Measurements from ENCODE around the gene VCL.

Gene VCL

DNA sequence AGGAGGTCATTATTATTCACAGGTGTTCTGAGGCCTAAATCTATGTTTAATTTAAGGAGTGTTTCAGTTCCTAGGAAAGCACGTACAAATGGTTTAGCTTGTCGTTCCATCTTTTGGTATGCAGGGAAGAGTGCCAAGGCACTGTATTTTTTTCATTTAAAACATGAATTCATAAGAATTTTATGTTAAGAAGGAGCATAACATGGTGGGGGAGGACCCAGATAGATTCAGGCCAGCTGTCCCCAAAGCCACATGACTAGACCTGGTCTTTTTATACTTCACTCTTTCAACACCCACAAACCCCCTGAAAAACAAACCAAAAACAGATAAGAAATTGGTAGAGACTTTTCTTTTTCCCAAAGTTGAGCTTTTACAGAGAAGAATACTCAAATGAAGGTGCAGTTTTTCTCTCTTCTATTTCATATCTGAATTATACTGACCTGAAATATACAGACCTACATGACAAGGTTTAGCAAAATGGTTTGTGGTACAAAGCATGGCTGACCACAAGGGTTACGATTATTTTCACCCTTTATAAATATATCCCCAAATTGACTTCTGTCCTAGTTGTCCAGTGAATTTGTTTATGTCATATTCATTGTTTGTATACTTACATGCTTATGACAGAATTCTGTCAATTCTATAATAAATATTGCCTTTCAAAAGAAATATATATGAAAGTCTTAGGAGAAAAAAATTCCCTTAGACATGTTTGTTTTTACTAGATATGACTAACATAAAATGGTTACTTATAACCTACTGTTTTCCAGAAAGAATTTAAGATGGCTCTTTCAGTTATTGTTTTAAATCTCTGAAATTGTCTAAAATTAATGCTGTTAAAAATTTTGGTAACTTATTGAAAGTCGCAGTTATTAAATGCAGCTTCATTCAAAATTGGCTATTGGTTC is 81.4 kb downstream of the VCL start:
- DNase-seq = no peak

GRCh38 chr10:74079936-74080590 is 82.1 kb downstream of the VCL start:
- DNase-seq = no peak

DNA sequence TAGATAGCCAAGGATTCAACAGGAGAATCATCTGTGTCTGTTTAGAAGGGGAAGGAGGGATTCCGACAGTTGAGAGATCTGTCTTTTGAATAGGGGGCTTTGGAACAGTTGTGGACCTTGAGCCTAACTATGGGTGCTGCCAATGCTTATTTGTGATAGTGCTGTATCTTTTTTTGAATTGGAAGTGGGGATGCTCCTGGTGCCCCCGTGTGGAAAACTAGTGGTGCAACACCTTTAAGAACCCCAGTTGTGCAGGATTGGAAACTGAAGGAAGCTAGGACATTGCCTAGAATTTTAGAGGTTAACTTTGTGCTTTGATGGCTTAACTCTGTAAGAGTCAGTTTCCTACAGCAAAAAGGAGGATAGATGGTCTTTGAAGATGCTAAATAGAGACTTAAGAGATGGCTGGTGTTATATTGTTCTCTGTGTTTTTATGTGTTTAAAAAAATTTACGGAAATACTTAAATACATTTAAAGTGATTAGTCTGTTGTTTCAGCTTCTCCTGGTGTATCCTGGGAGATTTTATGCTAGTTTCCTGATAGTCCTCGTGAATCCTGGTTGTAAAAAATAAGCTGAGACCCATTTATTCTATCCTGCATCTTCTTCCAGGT is 83.4 kb downstream of the VCL start:
- DNase-seq = no peak

GRCh38 chr10:74081941-74082718 is 84.2 kb downstream of the VCL start:
- DNase-seq = no peak

DNA sequence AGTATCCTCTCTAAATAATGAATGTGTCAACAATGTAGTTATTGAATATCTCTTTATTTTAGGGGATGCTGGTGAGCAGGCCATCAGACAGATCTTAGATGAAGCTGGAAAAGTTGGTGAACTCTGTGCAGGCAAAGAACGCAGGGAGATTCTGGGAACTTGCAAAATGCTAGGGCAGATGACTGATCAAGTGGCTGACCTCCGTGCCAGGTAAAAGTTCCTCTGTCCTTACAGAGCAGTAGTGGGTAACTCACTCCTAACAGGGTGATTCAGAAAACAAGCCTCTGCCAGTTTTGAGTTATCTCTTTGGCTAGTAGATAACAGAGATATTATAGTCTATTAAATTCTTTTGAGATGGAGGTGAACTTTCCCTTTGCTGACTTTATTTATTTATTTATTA is 85.4 kb downstream of the VCL start:
- no peak for DNase-seq

DNA sequence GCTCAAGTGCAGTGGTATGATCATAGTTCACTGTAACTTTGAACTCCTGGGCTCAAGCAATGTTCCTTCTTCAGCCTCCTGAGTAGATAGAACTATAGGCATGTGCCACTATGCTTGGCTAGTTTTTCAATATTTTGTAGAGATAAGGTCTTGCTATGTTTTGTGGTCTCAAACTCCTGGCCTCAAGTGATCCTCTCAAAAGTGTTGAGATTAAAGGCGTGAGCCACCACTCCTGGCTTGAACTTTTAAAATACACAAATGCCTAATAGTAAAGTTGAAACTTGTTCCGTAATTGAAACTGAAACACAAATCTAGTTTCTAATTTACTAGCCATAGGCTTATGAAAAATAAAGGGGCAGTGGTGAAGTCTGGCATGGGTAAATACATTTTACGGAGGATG is 87.0 kb downstream of the VCL start:
- no peak for DNase-seq

DNA sequence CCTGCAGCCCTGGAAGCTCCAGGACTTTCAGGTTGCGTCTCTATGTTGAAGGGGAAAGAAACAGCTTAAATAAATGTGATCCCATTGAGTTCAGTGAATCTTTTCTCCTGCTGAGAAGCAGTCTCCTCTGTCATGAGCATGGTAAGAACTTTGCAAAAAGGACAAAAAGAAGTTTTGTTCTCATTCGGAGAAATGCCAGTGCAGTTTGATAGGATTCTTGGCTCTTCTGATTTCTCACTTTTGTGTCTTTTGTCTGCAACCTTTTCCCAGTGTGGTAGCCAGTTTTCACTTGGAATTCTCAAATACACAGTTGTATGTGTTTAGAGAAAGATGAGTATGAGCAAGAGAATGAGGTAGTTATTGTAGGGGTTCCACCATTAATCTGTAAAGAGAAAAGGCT is 88.4 kb downstream of the VCL start:
- no peak for DNase-seq

- no peak for DNase-seq
Observed at GRCh38 chr10:74088722-74089121, 90.8 kb downstream of the VCL start.

GRCh38 chr10:74092372-74092771 is 94.5 kb downstream of the VCL start:
- no peak for DNase-seq

DNA sequence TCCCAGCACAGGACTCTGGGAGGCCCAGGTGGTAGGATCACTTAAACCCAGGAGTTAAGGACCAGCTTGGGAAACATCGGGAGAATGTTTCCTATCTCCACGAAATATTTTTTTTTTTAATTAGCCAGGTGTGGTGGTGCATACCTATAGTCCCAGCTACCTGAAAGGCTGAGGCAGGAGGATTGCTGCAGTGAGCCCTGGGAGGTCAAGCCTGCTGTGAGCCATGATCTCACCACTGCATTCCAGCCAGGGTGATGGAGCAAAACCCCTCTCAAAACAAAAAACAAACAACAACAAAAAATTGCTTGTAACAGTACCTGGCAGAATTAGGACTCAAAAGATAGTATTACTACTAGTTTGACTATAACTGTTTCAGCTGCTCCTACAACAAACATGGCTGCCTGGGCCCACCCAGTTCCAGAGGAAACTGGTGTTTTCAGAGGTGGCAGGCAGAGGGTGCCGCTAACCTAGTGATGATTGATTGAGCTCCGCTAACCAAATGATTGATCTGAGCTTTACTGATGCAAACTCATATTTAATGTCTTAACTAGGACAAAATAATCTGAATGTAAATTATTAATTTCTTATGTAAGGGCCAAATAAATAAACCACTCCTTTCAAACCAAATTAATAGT is 95.7 kb downstream of the VCL start:
- DNase-seq = no peak

DNA sequence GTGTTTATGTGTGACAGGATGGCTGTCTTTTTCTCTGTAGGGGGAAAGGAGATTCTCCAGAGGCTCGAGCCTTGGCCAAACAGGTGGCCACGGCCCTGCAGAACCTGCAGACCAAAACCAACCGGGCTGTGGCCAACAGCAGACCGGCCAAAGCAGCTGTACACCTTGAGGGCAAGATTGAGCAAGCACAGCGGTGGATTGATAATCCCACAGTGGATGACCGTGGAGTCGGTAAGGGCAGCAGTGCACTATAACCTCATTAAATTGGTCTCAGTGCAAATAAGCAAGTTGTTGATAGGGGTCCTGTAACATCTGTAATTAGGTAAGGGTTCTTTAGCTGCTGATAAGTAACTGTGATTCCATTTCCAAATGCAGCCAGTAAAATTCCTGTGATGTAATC is 96.3 kb downstream of the VCL start:
- DNase-seq = no peak

- no peak for DNase-seq
Observed at GRCh38 chr10:74096777-74097176, 98.9 kb downstream of the VCL start.

DNA sequence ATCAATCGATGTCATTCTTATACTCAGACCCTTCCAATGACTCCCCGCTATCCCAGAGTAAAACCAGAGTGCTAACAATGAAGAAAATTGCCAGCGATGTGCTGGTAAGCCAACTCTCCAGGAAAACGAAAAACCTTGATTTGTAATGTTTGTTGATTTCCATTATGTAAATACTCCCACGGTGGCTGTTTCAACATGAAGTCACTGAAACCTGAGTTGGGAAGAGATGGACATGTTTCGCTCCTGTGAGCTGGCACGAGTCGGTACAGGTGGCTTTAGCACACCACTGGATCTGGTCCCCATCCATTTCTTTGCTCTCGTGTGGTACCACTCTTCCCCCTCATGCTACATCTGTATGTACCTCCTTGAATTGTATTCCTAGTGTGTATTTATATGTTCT is 99.9 kb downstream of the VCL start:
- no peak for DNase-seq

- DNase-seq = no peak
Observed at GRCh38 chr10:74099420-74099819, 101.5 kb downstream of the VCL start.

- DNase-seq = no peak
Observed at GRCh38 chr10:74099836-74100235, 101.9 kb downstream of the VCL start.

DNA sequence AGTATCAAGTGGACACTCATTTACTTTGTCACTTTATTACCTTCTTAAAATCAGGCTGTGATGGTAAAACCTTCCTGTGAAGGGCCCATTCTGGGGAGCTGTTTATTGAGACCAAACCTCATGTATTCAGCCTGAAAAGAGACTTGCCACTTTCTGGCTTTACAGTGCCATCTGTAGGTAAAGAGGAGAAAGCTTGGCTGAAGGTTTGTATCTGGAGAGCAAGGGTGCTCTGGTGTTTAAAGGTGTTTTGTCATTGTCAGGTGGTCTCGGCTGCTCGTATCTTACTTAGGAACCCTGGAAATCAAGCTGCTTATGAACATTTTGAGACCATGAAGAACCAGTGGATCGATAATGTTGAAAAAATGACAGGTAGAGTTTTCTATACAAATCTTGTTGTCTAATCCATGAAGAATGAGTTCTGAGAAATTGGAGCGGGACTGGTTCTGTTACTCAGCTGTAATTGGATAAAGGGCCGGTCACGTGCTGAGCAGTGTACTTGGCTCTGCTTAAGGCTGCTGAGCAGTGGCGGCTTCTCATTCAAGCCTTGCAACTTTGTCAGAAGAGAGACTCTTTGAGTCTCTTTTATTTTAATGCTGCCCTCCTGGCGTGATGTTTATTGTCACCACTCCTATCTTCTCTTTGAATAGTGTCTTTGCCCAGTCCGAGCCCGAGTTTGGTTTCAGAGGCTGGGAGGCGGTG is 105.8 kb downstream of the VCL start:
- no peak for DNase-seq

- no peak for DNase-seq
Observed at GRCh38 chr10:74104480-74104879, 106.6 kb downstream of the VCL start.

- DNase-seq = no peak
Observed at GRCh38 chr10:74104996-74105395, 107.1 kb downstream of the VCL start.

- DNase-seq = no peak
Observed at GRCh38 chr10:74107391-74107790, 109.5 kb downstream of the VCL start.

DNA sequence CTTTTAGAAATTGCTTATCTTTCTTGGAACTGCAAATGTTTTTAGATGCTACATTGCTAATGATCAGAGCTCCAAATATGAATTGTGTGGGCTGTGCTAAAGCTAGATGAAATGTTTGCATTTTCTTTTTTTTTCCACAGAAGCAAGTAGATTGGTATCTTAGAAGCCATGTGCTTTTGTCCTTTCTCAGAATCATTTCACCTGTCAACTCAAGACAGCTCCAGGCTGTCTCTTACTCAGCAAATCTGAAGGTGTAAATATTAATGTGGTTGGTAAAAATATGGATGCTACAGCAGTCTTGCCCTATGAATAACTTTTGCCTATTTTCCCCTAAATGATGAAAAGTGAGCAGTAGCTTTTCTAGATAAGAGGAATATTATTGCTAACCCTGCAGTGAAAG is 111.5 kb downstream of the VCL start:
- DNase-seq = no peak

DNA sequence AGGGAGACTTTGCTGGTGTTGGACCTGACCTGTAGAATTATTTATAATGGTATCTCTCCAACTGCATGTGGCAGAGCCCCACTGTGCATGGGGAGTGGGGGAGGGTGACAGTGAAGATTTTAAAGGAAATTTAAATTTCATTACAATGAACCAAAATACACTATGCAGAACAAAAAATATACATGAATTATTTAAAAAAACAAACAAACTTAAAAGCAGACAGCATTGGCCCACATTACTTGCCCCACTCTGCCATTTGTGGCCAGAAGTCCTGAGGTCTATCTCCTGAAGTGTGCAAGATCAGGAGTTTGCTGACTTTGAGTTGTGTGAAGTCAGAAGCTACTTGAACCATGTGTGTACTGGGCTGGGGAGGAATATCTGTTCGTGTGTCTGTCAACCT is 112.2 kb downstream of the VCL start:
- DNase-seq = no peak

DNA sequence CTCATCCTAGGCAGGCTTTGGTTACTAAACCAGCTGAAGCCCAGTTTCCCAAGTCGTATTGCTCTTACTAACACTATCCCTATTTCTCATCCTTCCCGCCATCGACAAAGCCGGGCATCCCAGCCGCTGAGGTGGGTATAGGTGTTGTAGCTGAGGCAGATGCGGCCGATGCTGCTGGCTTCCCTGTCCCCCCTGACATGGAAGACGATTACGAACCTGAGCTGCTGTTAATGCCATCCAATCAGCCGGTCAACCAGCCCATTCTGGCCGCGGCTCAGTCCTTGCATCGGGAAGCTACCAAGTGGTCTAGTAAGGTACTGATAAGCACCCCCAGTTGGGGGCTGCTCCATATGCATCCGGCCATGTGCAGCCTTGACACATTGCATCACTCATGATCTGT is 113.9 kb downstream of the VCL start:
- DNase-seq = no peak

All from DMS 273 treated with DMSO at 0.1 percent for 48 hours (cell line).